OCI-LY3 (cell line): Measurements from ENCODE around the gene CHD1.

Source experiments
- H2AFZ ChIP-seq: fragments of 200-600, 300-600 bp; shearing (Covaris generic); 2 replicates; pipeline ENCODE4 v1.6.0; 2014; ENCODE audit warnings: antibody characterized with exemption, low read depth, low read length
- H3K27ac ChIP-seq: fragments of 200-600, 300-600 bp; sonication (generic); 2 replicates; pipeline ENCODE4 v1.5.1; 2014; ENCODE audit warnings: mild to moderate bottlenecking, low read length, moderate library complexity, mixed read lengths
- H3K27me3 ChIP-seq: fragments of 200-600, 300-600 bp; sonication (generic); 2 replicates; pipeline ENCODE4 v1.6.1; 2014; ENCODE audit warnings: low read depth, low read length, mixed read lengths
- H3K36me3 ChIP-seq: fragments of 200-600, 300-600 bp; sonication (generic); replicated peaks from 2 replicates; pipeline ENCODE3; 2014; ENCODE audit warnings: low read depth, low read length, mixed read lengths
- H3K4me1 ChIP-seq: fragments of 300-600, 200-600 bp; sonication (generic); 2 replicates; pipeline ENCODE4 v1.6.1; 2014; ENCODE audit warnings: low read length, mixed read lengths
- H3K4me2 ChIP-seq: fragments of 200-600, 300-600 bp; sonication (generic); 2 replicates; pipeline ENCODE4 v1.6.1; 2014; ENCODE audit warnings: low read length, mixed read lengths
- H3K4me3 ChIP-seq: fragments of 300-600, 200-600 bp; sonication (generic); 2 replicates; pipeline ENCODE4 v1.5.1; 2014; ENCODE audit warnings: antibody characterized with exemption, mild to moderate bottlenecking, low read length, moderate library complexity
- H3K79me2 ChIP-seq: fragments of 300-600, 200-600 bp; shearing (Covaris generic); 2 replicates; pipeline ENCODE4 v1.6.1; 2014; ENCODE audit warnings: mild to moderate bottlenecking, low read length, mixed read lengths
- H3K9ac ChIP-seq: fragments of 300-600, 200-600 bp; shearing (Covaris generic); 2 replicates; pipeline ENCODE4 v1.6.0; 2014; ENCODE audit warnings: mild to moderate bottlenecking, low read length, moderate library complexity
- H3K9me3 ChIP-seq: fragments of 200-600, 300-600 bp; shearing (Covaris generic); 2 replicates; pipeline ENCODE4 v1.6.1; 2014; ENCODE audit warnings: low read length, mixed read lengths; ENCODE audit not compliant: insufficient read depth
- H4K20me1 ChIP-seq: fragments of 200-600, 300-600 bp; sonication (generic); 2 replicates; pipeline ENCODE4 v1.6.1; 2016; ENCODE audit warnings: low read length, mixed read lengths; ENCODE audit not compliant: insufficient read depth
- EZH2phosphoT487 ChIP-seq: fragments of 200-600 bp; shearing (Covaris generic); IDR thresholded peaks from 2 replicates; pipeline ENCODE4 v1.6.1; 2018; ENCODE audit warnings: antibody characterized with exemption, mixed run types, low read depth
- TF ChIP-seq, protein P1 (sequence below): fragments of 200-600, 300-600 bp; sonication (generic); IDR thresholded peaks from 2 replicates; pipeline ENCODE4 v1.5.1; 2014; ENCODE audit warnings: antibody characterized with exemption, low read length, low read depth

The CHD1 gene

DNA sequence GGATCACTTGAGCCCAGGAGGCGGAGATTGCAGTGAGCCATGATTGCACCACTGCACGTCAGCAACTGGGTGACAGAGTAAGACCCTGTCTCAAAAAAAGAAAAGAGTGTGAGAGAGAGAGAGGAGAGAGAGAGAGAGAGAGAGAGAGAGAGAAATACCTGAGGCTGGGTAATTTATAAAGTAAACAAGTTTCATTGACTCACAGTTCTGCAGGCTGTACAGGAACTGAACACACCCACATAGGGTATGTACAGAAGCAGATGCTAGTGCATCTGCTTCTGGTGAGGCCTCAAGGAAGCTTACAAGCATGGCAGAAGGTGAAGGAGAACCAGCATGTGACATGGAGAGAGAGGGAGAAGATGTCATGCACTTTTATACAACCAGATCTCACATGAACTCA, 46.4 kb upstream of the CHD1 start:
- H3K36me3 ChIP-seq: no peaks in the 10 kb centered on the region

DNA sequence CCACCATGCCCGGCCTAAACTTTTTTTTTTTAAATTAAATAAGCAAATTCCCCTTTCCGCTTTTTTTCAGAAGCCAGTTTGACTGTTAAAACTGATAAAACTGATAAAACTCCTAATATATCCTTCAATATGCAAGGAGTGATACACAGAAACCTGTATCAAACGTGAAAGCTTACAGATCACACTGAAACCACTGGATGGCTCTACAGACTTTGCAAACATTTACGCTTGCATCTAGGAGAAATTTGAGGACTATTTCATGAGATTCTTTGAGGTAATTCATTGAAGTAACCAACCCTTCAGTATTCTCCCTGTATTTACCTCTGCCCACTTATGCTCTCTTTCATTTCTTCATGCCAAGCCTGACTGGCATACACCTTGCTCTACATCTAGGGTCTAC, 40.6 kb upstream of the CHD1 start:
- H3K4me2 ChIP-seq: peak overlapping the region; percentile 27
- TF ChIP-seq EZH2phosphoT487: no peak
- TF ChIP-seq, protein P1, sequence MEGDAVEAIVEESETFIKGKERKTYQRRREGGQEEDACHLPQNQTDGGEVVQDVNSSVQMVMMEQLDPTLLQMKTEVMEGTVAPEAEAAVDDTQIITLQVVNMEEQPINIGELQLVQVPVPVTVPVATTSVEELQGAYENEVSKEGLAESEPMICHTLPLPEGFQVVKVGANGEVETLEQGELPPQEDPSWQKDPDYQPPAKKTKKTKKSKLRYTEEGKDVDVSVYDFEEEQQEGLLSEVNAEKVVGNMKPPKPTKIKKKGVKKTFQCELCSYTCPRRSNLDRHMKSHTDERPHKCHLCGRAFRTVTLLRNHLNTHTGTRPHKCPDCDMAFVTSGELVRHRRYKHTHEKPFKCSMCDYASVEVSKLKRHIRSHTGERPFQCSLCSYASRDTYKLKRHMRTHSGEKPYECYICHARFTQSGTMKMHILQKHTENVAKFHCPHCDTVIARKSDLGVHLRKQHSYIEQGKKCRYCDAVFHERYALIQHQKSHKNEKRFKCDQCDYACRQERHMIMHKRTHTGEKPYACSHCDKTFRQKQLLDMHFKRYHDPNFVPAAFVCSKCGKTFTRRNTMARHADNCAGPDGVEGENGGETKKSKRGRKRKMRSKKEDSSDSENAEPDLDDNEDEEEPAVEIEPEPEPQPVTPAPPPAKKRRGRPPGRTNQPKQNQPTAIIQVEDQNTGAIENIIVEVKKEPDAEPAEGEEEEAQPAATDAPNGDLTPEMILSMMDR: peak; percentile 46
- no peak overlapping the region for H3K9ac ChIP-seq
- H3K79me2 ChIP-seq: no peaks in the 10 kb centered on the region
- H3K9me3 ChIP-seq: no peaks in the 10 kb centered on the region
- no peaks in the 10 kb centered on the region for H3K27me3 ChIP-seq
- H2AFZ ChIP-seq: no peak overlapping the region
- H3K4me1 ChIP-seq: peaks cover 6% of the 10 kb centered on the region
- no peak overlapping the region for H3K4me3 ChIP-seq
- H3K27ac ChIP-seq: no peak overlapping the region
- H3K36me3 ChIP-seq: no peaks in the 10 kb centered on the region
- H4K20me1 ChIP-seq: no peaks in the 10 kb centered on the region

More for the DNA sequence above, 46.4 kb upstream of the CHD1 start:
- Histone ChIP-seq H3K27me3 (no peaks in the 10 kb centered on the region), H3K4me3 (no peak overlapping the region), H3K9me3 (no peaks in the 10 kb centered on the region), H3K27ac (no peak overlapping the region), H3K79me2 (no peaks in the 10 kb centered on the region), H3K9ac (no peak overlapping the region), H2AFZ (no peak overlapping the region), H4K20me1 (no peaks in the 10 kb centered on the region), H3K4me1 (peaks cover 13% of the 10 kb centered on the region), H3K4me2 (no peak overlapping the region)
- TF ChIP-seq, protein P1: no peak
- TF ChIP-seq EZH2phosphoT487: no peak

DNA sequence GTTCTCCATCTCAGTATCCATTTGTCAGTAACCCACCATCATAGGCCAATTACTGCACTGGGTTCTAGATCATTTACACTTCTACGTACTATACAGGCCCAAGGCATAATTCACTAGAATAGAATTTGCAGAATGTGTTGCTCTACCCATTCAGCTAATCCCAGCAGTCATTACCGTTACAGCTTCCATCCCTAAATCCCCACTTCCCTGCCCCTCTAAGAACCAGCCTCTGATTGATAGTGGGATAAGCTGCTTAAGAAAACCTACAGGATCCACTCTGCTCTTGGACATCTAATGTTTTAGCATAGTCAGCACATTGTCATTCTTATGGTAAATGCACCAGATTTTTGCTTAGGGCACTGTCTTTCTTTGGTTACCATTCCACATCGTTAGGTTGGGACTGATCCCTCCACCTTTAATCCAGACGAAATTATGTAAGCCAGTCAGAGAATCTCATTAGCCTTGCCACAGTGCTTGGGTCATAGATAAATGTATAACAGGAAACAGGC, 39.3 kb upstream of the CHD1 start:
- TF ChIP-seq, protein P1: no peak
- no peak for TF ChIP-seq EZH2phosphoT487
- H3K4me3 ChIP-seq: no peak overlapping the region
- H3K4me2 ChIP-seq: no peak overlapping the region
- H4K20me1 ChIP-seq: no peaks in the 10 kb centered on the region
- H3K79me2 ChIP-seq: no peaks in the 10 kb centered on the region
- H3K9ac ChIP-seq: no peak overlapping the region
- no peaks in the 10 kb centered on the region for H3K9me3 ChIP-seq
- no peak overlapping the region for H2AFZ ChIP-seq
- H3K27ac ChIP-seq: no peak overlapping the region
- H3K36me3 ChIP-seq: no peaks in the 10 kb centered on the region
- H3K27me3 ChIP-seq: no peaks in the 10 kb centered on the region
- H3K4me1 ChIP-seq: peaks cover 6% of the 10 kb centered on the region

DNA sequence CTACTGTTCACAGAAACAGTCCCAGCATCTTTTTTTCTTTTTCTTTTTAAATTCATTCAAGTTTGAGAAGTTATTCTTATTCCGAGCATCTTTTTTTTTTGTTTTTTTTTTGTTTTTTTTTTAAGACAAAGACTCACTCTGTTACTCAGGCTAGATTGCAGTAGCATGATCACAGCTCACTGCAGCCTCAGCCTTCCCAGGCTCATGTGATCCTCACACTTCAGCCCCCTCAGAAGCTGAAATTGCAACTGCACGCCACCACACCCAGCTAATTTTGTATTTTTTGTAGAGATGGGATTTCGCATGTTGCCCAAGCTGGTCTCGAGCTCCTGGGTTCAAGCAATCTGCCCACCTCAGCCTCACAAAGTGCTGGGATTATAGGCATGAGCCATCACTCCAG, 36.4 kb upstream of the CHD1 start:
- Histone ChIP-seq H3K27ac (no peak overlapping the region), H2AFZ (no peak overlapping the region), H3K27me3 (no peaks in the 10 kb centered on the region), H3K79me2 (no peaks in the 10 kb centered on the region), H4K20me1 (no peaks in the 10 kb centered on the region), H3K4me3 (no peak overlapping the region), H3K36me3 (no peaks in the 10 kb centered on the region), H3K9ac (no peak overlapping the region), H3K4me2 (no peak overlapping the region), H3K9me3 (no peaks in the 10 kb centered on the region), H3K4me1 (peaks cover 15% of the 10 kb centered on the region)
- TF ChIP-seq, protein P1: no peak
- no peak for TF ChIP-seq EZH2phosphoT487
